HG03342 (cell line): Measurements from ENCODE around the gene ELMO1.

Experiments
- ATAC-seq: cut with Tn5 transposase; IDR thresholded peaks from one replicate; pipeline ENCODE4 v1.9.1; 2021; ENCODE audit warnings: mild to moderate bottlenecking, moderate library complexity; ENCODE audit not compliant: unreplicated experiment

ELMO1 gene

GRCh38 chr7:37282093-37282444 lies 166.6 kb downstream of the ELMO1 start:
- no peak for ATAC-seq

- no peak for ATAC-seq
Observed at GRCh38 chr7:37281368-37282092, 167.1 kb downstream of the ELMO1 start.

- no peak for ATAC-seq
Observed at GRCh38 chr7:37277513-37277912, 171.2 kb downstream of the ELMO1 start.

DNA sequence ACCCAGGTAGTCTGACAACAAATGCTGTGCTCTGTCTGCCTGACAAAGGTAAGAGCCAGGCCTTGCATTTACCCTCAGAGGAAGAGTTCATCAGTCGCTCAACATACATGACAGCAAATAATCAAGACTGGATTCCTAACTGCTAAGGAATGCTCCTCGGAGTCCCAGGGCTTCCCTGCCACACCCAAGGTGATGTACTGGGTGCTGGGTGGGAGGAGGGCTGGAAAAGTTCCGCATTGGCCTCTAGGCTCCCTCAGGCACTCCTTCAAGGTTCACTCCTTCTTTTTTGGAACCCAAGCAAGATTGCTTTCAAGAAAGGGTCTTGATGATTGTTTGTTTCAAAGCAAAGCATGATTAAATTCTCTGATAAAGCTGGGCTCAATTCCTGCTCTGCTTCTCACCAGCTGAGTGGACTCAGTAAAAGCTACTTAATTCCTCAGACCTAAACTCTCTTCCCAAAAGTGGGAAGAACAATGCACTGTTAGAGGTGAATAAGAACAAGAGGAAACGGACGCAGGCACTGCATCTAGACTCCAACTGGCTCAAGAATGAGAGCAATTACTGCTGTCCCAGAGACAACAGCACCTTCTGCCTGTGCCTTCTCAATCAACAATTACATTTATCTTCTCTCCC lies 173.5 kb downstream of the ELMO1 start:
- no peak for ATAC-seq

- no peak for ATAC-seq
Observed at GRCh38 chr7:37273891-37274290, 174.8 kb downstream of the ELMO1 start.

GRCh38 chr7:37269711-37270508 lies 178.8 kb downstream of the ELMO1 start:
- no peak for ATAC-seq

GRCh38 chr7:37267251-37267650 lies 181.4 kb downstream of the ELMO1 start:
- ATAC-seq = no peak

GRCh38 chr7:37265876-37266275 lies 182.8 kb downstream of the ELMO1 start:
- ATAC-seq = no peak

DNA sequence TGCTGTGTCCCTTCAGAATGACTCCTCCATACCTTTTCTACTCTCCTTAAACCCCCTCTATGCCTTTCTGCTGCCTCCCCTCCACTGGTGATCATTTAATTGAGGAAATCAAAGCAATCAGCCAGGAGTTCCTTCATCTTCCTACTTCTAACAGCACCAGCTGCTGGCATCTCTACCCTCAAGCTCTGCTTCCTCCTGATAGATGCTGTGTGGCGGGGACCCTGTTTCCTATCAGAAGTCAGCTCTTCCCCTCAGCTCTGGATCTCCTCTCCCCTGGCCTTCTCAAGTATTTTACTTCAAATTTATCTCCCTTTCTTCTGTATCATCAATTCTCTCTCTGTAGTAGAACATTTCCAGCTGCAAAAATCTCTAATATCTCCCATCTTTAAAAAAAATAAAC lies 183.7 kb downstream of the ELMO1 start:
- ATAC-seq = no peak

- ATAC-seq = no peak
Observed at GRCh38 chr7:37262181-37262580, 186.5 kb downstream of the ELMO1 start.

- no peak for ATAC-seq
Observed at GRCh38 chr7:37259319-37259821, 189.3 kb downstream of the ELMO1 start.

- no peak for ATAC-seq
Observed at GRCh38 chr7:37256631-37257030, 192.0 kb downstream of the ELMO1 start.

DNA sequence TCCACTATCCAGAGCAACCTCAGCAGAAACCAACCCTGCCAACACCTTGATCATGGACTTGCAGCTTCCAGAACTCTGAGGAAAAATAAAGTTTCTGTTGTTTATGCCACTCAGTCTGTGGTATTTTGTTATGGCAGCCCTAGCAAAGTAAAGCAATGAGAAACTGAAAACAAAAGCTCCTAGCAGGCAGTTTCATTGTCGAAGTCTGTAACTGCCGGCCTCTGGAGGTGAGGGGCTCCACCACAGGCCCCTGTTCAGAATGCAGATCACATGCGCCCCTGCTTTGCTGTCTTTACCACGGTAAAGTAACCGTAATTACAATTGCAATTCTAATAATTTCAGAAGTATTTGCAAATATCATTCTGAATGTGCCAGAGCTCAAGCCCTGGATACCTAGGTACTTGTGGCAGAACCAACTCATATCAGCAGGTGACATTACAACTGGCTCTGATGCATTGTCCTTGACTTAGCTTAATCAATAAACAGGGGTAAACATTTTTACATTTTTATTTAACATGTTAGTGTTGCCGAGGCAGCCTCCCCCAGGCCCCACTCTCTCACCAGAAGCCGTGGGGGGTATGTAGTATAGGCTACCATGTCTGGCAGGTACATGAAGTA lies 193.2 kb downstream of the ELMO1 start:
- ATAC-seq = no peak

GRCh38 chr7:37251222-37251621 lies 197.4 kb downstream of the ELMO1 start:
- ATAC-seq = no peak

DNA sequence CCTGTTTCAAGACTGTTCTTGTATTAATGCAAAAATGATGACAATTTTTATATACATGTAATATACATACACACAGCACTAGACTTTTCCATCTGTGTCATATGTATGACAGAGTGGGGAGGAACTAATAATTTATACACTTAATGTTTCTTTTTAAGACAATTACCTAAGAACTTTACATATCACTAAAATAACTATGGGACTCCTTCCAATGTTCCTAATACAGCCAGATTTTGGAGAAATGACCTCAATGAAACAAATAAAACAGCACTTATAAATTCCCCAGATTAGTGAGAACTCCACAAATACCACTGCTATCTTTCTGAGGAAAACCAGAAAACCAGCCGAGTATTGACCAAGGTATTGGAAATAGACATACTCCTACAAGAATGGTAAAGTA lies 199.4 kb downstream of the ELMO1 start:
- no peak for ATAC-seq

GRCh38 chr7:37248396-37248861 lies 200.2 kb downstream of the ELMO1 start:
- ATAC-seq = no peak

DNA sequence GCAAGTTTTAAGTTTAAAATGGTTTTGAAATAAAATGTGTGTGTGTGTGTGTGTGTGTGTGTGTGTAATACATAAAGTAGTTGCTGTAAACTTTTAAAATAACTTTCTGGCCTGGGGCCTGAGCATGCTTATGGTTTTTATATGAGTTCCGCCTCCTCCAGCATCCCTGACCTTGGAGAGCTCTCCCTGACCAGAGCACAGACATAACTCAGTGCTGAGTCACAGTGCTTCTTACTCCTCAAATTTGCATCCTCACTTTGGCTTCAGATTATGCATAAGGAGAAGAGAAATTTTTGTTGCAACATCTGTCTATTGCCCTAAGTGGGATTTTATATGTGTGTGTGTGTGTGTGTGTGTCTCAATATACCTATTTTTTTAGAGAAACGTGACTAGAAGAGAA lies 200.8 kb downstream of the ELMO1 start:
- ATAC-seq = no peak

DNA sequence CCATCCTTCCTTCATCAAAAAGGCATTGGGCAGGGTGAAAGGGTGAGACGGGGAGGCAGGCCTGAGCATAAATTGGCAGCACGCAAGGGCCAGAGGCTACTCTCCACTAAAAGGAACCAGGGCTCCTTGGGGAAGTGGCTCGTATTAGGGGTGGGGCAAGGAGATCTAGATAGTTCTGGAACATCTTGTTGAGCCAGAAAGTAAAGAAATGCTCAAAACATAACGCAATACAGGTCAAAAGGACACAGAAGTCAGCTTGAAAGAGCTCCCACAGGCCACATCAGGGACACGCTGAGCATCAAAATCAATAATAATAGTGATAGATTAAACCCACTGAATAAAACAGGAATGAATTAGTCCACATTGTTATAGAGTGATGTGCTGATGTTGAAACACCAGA lies 203.1 kb downstream of the ELMO1 start:
- no peak for ATAC-seq

DNA sequence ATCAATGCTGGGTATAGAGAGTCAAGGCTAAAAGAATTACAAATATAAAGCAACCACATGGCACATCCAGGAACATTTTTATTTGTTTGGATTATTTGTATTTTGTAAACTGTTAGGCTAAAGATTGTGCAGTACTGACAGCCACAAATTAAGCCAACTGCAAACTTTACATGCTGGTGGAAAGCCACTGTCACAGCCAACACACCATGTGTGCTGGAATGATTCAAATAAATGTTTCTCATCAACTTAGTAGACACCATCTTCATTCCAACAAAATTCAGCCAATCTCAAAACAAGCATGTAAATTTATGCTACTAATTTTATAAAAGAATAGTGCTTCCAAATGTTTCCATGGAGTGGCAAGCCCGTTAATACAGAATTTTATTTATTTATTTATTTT lies 211.8 kb downstream of the ELMO1 start:
- ATAC-seq = no peak

DNA sequence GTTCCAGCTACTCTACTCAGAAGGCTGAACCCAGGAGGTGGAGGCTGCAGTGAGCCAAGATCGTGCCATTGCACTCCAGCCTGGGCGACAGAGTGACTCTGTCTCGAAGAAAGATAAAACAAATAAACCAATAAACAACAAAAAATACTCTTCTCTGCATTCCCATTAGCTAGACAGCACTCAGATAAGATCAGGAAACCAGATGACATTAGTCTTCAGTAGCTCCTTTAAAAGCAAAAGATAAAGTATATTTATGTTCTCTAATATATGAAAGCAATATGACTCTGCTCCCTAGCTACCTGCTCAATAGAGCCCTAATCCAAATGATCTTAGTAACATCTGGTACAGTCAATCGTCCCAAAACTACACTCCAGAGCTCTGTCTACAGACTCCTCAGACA lies 212.9 kb downstream of the ELMO1 start:
- ATAC-seq = no peak

GRCh38 chr7:37234928-37235327 lies 213.7 kb downstream of the ELMO1 start:
- no peak for ATAC-seq
